ENCODE results near the gene TDRD15.

DNA sequence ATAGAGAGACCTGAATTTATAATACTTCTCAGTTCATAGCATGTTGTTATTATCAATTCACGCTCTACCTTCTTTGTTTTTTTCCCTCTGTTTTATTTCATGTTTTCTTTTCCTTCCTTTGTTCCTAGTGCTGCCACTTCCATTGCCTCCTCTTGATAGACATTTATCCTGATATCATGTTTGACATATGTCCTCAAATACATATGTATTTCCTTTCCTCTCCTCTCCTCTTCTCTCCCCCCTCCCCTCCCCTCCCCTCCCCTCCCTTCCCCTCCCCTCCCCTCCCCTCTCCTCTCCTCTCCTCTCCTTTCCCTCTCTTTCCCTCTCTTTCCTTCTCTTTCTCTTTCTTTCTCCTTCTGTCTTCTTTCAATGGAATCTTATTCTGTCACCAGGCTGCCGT lies 67.8 kb downstream of the TDRD15 start:
- TF ChIP-seq, protein P1, sequence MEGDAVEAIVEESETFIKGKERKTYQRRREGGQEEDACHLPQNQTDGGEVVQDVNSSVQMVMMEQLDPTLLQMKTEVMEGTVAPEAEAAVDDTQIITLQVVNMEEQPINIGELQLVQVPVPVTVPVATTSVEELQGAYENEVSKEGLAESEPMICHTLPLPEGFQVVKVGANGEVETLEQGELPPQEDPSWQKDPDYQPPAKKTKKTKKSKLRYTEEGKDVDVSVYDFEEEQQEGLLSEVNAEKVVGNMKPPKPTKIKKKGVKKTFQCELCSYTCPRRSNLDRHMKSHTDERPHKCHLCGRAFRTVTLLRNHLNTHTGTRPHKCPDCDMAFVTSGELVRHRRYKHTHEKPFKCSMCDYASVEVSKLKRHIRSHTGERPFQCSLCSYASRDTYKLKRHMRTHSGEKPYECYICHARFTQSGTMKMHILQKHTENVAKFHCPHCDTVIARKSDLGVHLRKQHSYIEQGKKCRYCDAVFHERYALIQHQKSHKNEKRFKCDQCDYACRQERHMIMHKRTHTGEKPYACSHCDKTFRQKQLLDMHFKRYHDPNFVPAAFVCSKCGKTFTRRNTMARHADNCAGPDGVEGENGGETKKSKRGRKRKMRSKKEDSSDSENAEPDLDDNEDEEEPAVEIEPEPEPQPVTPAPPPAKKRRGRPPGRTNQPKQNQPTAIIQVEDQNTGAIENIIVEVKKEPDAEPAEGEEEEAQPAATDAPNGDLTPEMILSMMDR (IDR thresholded peaks at IDR 0.05; ENCODE audit: poor library complexity): no peak
- no peak for TF ChIP-seq EZH2 (IDR thresholded peaks at IDR 0.05; ENCODE audit: borderline replicate concordance)
